ENCODE data around the gene TXNDC2.

Gene TXNDC2

DNA sequence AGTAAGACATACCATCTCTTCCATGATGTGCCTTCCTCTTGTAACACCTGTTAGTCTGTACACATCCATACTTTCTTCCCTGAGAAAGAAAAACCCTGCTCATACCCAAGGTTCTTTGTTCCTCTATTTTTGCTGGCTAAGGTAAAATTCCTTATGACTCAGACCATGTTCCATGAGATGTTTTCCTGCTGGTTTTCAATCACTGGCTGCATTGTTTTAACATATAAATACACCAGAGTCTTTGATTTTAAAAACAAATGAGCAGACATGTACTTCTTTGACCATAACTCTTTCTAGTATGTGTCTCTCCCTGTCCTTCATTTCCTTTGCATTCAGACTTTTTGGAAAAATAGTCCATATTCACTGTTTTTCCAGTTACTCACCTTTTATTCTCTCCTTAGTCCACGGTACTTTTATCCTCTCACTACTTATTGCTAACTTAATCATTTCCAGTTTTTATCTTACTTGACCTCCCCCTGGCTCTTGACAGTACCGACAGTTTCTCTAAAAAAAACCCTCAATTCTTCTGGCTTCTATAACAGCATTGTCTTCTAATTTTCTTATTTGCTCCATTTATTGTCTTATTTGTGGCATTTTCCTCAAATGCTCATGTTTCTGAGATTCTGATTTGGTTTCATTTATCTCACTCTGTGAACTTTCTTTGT lies 32.4 kb downstream of the TXNDC2 start:
- DNase-seq (ENCODE audit: low read depth) = peak; percentile 60
- H3K4me3 ChIP-seq (ENCODE audit: low read length) = no peak overlapping the region
- TF ChIP-seq, protein P1, sequence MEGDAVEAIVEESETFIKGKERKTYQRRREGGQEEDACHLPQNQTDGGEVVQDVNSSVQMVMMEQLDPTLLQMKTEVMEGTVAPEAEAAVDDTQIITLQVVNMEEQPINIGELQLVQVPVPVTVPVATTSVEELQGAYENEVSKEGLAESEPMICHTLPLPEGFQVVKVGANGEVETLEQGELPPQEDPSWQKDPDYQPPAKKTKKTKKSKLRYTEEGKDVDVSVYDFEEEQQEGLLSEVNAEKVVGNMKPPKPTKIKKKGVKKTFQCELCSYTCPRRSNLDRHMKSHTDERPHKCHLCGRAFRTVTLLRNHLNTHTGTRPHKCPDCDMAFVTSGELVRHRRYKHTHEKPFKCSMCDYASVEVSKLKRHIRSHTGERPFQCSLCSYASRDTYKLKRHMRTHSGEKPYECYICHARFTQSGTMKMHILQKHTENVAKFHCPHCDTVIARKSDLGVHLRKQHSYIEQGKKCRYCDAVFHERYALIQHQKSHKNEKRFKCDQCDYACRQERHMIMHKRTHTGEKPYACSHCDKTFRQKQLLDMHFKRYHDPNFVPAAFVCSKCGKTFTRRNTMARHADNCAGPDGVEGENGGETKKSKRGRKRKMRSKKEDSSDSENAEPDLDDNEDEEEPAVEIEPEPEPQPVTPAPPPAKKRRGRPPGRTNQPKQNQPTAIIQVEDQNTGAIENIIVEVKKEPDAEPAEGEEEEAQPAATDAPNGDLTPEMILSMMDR (conservative IDR thresholded peaks at IDR 0.05; ENCODE audit: low read depth, low read length) = no peak

DNA sequence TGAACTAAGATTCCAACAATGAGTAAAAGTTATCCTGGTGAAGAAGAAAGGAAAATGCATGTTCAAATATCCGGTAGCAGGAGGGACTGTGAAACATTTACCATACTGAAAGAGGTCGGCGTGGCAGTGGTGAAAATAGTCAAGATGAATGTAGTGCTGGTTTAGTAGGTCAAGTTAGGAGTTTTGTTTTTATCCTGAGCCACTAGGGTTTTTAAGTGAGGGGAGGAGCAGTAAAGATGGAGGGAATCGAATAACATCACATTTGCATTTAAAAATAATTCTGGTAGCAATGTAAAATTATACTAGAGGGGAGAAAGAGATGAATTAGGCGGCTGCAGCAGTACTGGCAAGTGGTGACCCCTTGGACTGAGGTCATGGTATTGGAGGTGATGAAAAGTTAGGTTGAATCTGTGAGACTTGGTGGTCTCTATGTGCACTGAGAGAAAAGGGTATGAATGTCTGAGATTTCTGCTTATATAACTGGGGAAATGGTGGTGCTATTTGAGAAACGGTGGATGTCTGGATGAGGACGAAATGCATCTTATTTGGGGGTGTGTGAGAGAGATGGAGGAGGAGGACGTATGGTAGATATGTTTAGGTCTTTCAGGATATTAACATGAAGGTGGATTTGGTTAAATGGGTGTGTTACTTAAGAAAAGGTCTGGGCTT lies 33.9 kb downstream of the TXNDC2 start:
- no peak overlapping the region for H3K4me3 ChIP-seq (ENCODE audit: low read length)
- TF ChIP-seq, protein P1 (conservative IDR thresholded peaks at IDR 0.05; ENCODE audit: low read depth, low read length) = no peak
- DNase-seq (ENCODE audit: low read depth) = no peak

DNA sequence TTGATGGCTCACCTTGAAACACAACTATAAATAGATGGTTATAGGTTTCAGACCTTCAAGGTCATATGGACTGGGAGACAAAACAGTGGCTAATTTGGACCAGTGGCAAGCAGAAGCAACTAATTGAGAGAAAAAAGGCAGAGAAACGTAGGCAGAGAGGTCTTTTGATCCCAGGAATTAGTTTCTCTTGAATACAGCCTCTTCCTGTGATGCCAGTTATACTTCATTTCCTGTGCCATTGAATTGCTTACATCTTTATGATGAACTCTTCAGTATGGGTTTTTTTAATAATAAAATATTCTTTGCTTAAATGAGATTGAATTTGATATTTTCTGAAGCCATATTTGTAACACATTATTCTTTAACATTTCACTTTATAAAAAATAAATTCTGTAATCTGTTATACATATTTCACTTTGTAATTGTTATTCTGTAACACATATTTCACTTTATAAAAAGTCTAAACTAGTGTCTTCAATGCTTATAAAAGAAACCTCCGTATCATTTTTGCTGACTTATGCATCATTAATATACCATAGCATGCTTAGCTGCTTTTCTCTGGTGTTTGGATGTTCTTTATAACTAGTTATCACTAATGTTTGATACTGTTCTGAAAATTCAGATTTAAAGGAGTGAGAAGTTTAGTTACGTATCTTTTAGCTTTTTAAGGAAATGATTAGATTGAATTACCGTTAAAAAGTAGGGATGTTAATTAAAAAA lies 37.0 kb downstream of the TXNDC2 start:
- TF ChIP-seq, protein P1 (conservative IDR thresholded peaks at IDR 0.05; ENCODE audit: low read depth, low read length) = no peak
- no peak for DNase-seq (ENCODE audit: low read depth)
- H3K4me3 ChIP-seq (ENCODE audit: low read length) = no peak overlapping the region

DNA sequence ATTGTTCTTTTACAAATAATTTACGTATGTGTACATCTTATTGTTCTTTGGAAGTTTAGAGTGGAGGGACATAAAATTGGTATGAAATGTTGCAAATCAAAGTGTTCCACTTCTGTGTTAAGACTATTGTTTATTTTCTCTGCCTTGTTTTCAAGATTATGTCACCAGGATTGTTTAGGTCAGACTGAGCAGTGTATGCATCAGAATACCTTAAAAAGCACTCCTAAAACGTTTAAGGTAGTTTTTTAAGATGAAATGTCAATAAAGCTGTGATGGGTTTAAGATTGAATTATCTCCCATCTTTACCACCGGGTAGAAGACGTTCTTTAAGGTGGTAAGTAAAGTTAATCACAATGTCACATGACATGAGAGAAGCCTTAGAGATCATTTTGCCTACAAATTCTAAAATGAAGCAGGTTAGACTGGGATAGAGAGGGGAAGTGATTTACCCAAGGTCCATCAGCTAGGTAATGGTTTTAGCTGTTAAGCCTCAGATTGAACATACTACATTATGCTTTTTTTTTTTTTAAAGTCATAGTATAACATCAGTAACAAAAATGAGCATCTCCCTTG lies 38.7 kb downstream of the TXNDC2 start:
- DNase-seq (ENCODE audit: low read depth) = no peak
- no peak overlapping the region for H3K4me3 ChIP-seq (ENCODE audit: low read length)
- TF ChIP-seq, protein P1 (conservative IDR thresholded peaks at IDR 0.05; ENCODE audit: low read depth, low read length) = no peak

DNA sequence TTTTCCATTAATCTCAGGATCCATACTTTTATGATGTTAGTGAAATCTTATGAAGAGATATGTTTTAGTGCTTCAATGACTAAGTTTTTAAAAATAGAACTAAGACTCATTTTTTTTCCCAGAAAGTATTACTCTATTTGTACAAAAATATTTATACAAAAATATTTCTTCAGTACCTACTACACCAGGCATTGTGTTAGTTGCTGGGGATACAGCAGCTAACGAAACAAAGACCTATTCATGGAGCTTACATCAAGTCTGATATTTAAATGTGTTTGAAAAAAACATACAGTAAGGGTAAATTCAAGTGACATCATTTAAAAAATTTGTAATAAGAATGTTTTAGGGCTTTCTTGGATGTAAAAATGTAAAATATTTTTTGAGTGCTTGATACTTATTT lies 39.6 kb downstream of the TXNDC2 start:
- TF ChIP-seq, protein P1 (conservative IDR thresholded peaks at IDR 0.05; ENCODE audit: low read depth, low read length) = no peak
- no peak overlapping the region for H3K4me3 ChIP-seq (ENCODE audit: low read length)
- DNase-seq (ENCODE audit: low read depth) = no peak

DNA sequence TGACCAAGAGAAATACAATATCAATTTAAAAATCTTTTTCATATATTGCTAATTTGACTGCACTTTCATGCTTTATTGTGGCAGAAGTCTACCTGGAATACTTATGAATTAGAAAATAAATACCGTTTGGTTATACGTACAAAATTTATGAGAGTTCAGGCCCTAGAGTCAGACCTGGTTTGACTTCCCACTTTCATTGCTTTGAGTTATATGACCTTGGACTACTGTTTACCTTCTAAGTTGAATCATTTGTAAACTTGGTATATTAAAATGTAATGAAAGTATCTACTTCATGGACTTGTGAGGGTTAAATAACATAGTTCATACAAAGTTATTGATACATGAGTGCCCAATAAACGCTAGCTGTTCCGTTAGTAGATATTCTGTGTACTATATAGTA lies 40.0 kb downstream of the TXNDC2 start:
- TF ChIP-seq, protein P1 (conservative IDR thresholded peaks at IDR 0.05; ENCODE audit: low read depth, low read length) = no peak
- H3K4me3 ChIP-seq (ENCODE audit: low read length) = no peak overlapping the region
- no peak for DNase-seq (ENCODE audit: low read depth)
